Fibroblast of lung (primary cell): ENCODE data around the gene TARBP1. TPM values are rescaled to one million over a fixed set of nuclear protein-coding genes. Genes with fewer than 3 reads are reported as not detected.
A peak's percentile ranks its signal among the peaks of the same experiment; 100 is the strongest.

ENCODE experiments used
- DNase-seq, 2 donors: peaks; one replicate each; pipeline versions ENCODE4 v3.0.0 to v3.0.0-alpha.2; 2010; ENCODE audit warnings: low read depth in 2 of 2
- H2AFZ ChIP-seq: 2 replicates; pipeline ENCODE4 v1.5.1; 2012; ENCODE audit warnings: low read length, control low read depth, inconsistent platforms
- H3K27ac ChIP-seq: 2 replicates; pipeline ENCODE4 v1.5.1; 2011; ENCODE audit warnings: low read length, control low read depth; ENCODE audit not compliant: insufficient read depth
- H3K27me3 ChIP-seq: 2 replicates; pipeline ENCODE4 v1.5.1; 2011; ENCODE audit warnings: mild to moderate bottlenecking, low read length; ENCODE audit not compliant: control insufficient read depth, insufficient read depth
- H3K36me3 ChIP-seq: 2 replicates; pipeline ENCODE4 v1.5.1; 2011; ENCODE audit warnings: low read length; ENCODE audit not compliant: control insufficient read depth, insufficient read depth
- H3K4me1 ChIP-seq: 2 replicates; pipeline ENCODE4 v1.5.1; 2011; ENCODE audit warnings: low read length; ENCODE audit not compliant: control insufficient read depth, insufficient read depth; ENCODE audit errors: extremely low read depth
- H3K4me2 ChIP-seq: 2 replicates; pipeline ENCODE4 v1.5.1; 2011; ENCODE audit warnings: low read length, control low read depth; ENCODE audit not compliant: insufficient read depth; ENCODE audit errors: extremely low read depth
- H3K4me3 ChIP-seq, 4 experiments: fragments of 200-600 bp in 1 of 4; sonication (generic) in 1 of 4; replicated peaks in 1 of 4; 2 replicates each; pipeline ENCODE4 v1.5.1; 2011 to 2016; ENCODE audit warnings: low read length in 4 of 4, low read depth in 3 of 4, mild to moderate bottlenecking in 3 of 4, control low read depth in 2 of 4, inconsistent platforms in 1 of 4, mixed read lengths in 1 of 4; ENCODE audit not compliant: insufficient read depth in 1 of 4; ENCODE audit errors: control extremely low read depth in 1 of 4
- H3K79me2 ChIP-seq: 2 replicates; pipeline ENCODE4 v1.5.1; 2012; ENCODE audit warnings: mild to moderate bottlenecking, low read length, inconsistent platforms; ENCODE audit not compliant: control insufficient read depth, insufficient read depth
- H3K9ac ChIP-seq: 2 replicates; pipeline ENCODE4 v1.5.1; 2011; ENCODE audit warnings: mild to moderate bottlenecking, low read length, control low read depth; ENCODE audit not compliant: insufficient read depth
- H3K9me3 ChIP-seq: 2 replicates; pipeline ENCODE4 v1.5.1; 2012; ENCODE audit warnings: low read depth, low read length; ENCODE audit not compliant: control insufficient read depth, insufficient read depth
- H4K20me1 ChIP-seq: 2 replicates; pipeline ENCODE4 v1.5.1; 2011; ENCODE audit warnings: low read length; ENCODE audit not compliant: control insufficient read depth, insufficient read depth; ENCODE audit errors: extremely low read depth
- CTCF ChIP-seq, 2 donors: IDR thresholded peaks in 1 of 2; conservative IDR thresholded peaks in 1 of 2; 1 replicate in 1 of 2; 2 replicates in 1 of 2; pipeline ENCODE4 v1.5.1; 2011 to 2012; ENCODE audit warnings: low read length in 2 of 2, control low read depth in 1 of 2, inconsistent platforms in 1 of 2, low read depth in 1 of 2, mild to moderate bottlenecking in 1 of 2
- EZH2 ChIP-seq: IDR thresholded peaks from 2 replicates; pipeline ENCODE4 v1.5.1; 2012; ENCODE audit warnings: low read length, control low read depth, mild to moderate bottlenecking; ENCODE audit errors: missing control alignments
- polyA plus RNA-seq, 2 donors: library from polyadenylated mRNA; depleted of rRNA in 1 of 2; stranded (reverse) in 1 of 2; unstranded in 1 of 2; fragments of >200 nt; gene quantifications; 2 replicates each; pipeline ENCODE4 v1.2.1, GENCODE V29; 2011 to 2012; ENCODE audit warnings: missing spikeins in 1 of 2
- total RNA-seq: library from RNA; depleted of rRNA; stranded (reverse); fragments of >200 nt; gene quantifications from 2 replicates; pipeline ENCODE4 v1.2.1, GENCODE V29; 2014

The TARBP1 gene
- total and polyA plus RNA-seq, 2 donors (not counting 1 experiment from before 2014, with no cell fraction given) = 11.6 to 20.6 TPM

GRCh38 chr1:234498448-234499118 is 19.6 kb upstream of the TARBP1 start:
- Histone ChIP-seq H2AFZ (peak overlapping the region; percentile 61), H3K4me2 (no peak overlapping the region), H3K9me3 (no peaks in the 10 kb centered on the region), H3K27ac (peak overlapping the region; percentile 90), H3K27me3 (no peaks in the 10 kb centered on the region), H4K20me1 (no peaks in the 10 kb centered on the region), H3K4me1 (peaks cover 19% of the 10 kb centered on the region), H3K36me3 (no peaks in the 10 kb centered on the region), H3K9ac (no peak overlapping the region), H3K4me3 (no peak overlapping the region), H3K79me2 (no peaks in the 10 kb centered on the region)
- no peak for TF ChIP-seq EZH2
- no peak for TF ChIP-seq CTCF (conservative IDR thresholded peaks at IDR 0.05 in 1 of 2, IDR thresholded peaks at IDR 0.05 in 1 of 2; ENCODE audit: low read depth in 1 of 2, low read length in 2 of 2)
- DNase-seq = no peak

DNA sequence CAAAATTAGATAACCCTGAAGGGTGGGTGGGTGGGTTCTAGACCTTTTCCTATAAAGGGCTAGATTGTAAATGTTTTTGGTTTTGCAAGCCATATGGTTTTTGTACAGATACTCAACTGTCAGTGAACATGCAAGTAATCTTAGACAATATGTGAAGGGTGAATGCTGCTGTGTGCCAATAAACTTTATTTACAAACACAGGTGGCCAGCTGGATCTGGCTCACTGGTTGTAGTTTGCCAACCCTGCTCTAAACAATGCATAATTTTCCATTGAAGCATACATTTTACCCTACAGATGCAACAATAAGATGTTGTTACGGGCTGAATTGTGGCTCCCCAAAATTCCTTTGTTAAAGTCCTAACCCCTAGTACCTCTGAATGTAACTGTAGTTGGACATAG is 18.6 kb upstream of the TARBP1 start:
- no peak overlapping the region for H3K9ac ChIP-seq
- H3K27me3 ChIP-seq = no peaks in the 10 kb centered on the region
- H3K4me1 ChIP-seq = peaks cover 19% of the 10 kb centered on the region
- no peaks in the 10 kb centered on the region for H3K9me3 ChIP-seq
- H2AFZ ChIP-seq = no peak overlapping the region
- H4K20me1 ChIP-seq = no peaks in the 10 kb centered on the region
- H3K27ac ChIP-seq = no peak overlapping the region
- H3K4me3 ChIP-seq = no peak overlapping the region
- H3K79me2 ChIP-seq = no peaks in the 10 kb centered on the region
- TF ChIP-seq EZH2 (no peak), CTCF (conservative IDR thresholded peaks at IDR 0.05 in 1 of 2, IDR thresholded peaks at IDR 0.05 in 1 of 2; ENCODE audit: low read depth in 1 of 2, low read length in 2 of 2) (no peak)
- H3K4me2 ChIP-seq = no peak overlapping the region
- DNase-seq = no peak
- no peaks in the 10 kb centered on the region for H3K36me3 ChIP-seq

GRCh38 chr1:234495231-234495990 is 16.4 kb upstream of the TARBP1 start:
- Histone ChIP-seq H2AFZ (peak overlapping the region; percentile 72), H3K4me2 (peak overlapping the region; percentile 40)

More at GRCh38 chr1:234495231-234495990, 16.4 kb upstream of the TARBP1 start:
- no peaks in the 10 kb centered on the region for H3K27me3 ChIP-seq
- peak overlapping the region; percentile 35 for H3K9ac ChIP-seq
- no peaks in the 10 kb centered on the region for H3K79me2 ChIP-seq
- peak overlapping the region; percentile 91 for H3K27ac ChIP-seq
- peaks cover 16% of the 10 kb centered on the region for H3K4me1 ChIP-seq
- H3K36me3 ChIP-seq = no peaks in the 10 kb centered on the region
- no peaks in the 10 kb centered on the region for H3K9me3 ChIP-seq
- no peaks in the 10 kb centered on the region for H4K20me1 ChIP-seq
- peak; percentile 72 to 97 for DNase-seq
- peak overlapping the region in 2 of 4 experiments; percentile 12 to 20 for H3K4me3 ChIP-seq
- TF ChIP-seq EZH2 = no peak
- TF ChIP-seq CTCF (conservative IDR thresholded peaks at IDR 0.05 in 1 of 2, IDR thresholded peaks at IDR 0.05 in 1 of 2; ENCODE audit: low read depth in 1 of 2, low read length in 2 of 2) = no peak
